ENCODE measurements around the gene TMEM273. TPM values are rescaled to one million over a fixed set of nuclear protein-coding genes. Genes with fewer than 3 reads are reported as not detected.

The TMEM273 gene
- total RNA-seq, 1 donor from 2014 or later, result not detected

DNA sequence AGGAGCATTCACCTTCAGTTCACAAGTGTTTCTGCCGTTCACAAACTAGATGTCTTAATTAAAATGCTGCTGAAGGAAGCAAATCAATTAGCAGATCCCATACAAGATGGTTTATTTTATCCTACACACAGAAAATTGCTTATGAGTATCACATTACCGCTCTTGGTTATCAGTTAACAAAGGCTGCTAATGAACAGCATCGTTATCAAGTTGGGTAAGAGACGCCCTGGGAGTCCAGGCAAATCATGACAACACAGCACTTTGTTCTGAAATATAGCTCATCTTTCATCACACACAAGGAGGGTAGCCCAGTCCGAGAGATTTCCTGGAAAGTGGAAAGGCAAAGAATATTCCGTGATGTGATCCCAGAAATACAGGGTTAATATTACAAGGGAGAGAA, 33.5 kb downstream of the TMEM273 start:
- Mint-ChIP-seq H3K4me3 (no peak overlapping the region), H3K36me3 (no peaks in the 10 kb centered on the region), H3K4me1 (ENCODE audit: unreplicated experiment) (peaks cover 4% of the 10 kb centered on the region), H3K9me3 (no peaks in the 10 kb centered on the region), H3K27ac (no peak overlapping the region), H3K27me3 (peaks cover 64% of the 10 kb centered on the region)
- TF ChIP-seq, protein P1, sequence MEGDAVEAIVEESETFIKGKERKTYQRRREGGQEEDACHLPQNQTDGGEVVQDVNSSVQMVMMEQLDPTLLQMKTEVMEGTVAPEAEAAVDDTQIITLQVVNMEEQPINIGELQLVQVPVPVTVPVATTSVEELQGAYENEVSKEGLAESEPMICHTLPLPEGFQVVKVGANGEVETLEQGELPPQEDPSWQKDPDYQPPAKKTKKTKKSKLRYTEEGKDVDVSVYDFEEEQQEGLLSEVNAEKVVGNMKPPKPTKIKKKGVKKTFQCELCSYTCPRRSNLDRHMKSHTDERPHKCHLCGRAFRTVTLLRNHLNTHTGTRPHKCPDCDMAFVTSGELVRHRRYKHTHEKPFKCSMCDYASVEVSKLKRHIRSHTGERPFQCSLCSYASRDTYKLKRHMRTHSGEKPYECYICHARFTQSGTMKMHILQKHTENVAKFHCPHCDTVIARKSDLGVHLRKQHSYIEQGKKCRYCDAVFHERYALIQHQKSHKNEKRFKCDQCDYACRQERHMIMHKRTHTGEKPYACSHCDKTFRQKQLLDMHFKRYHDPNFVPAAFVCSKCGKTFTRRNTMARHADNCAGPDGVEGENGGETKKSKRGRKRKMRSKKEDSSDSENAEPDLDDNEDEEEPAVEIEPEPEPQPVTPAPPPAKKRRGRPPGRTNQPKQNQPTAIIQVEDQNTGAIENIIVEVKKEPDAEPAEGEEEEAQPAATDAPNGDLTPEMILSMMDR (conservative IDR thresholded peaks at IDR 0.05), result no peak
- DNase-seq (ENCODE audit: extremely low spot score, unreplicated experiment), result no peak

DNA sequence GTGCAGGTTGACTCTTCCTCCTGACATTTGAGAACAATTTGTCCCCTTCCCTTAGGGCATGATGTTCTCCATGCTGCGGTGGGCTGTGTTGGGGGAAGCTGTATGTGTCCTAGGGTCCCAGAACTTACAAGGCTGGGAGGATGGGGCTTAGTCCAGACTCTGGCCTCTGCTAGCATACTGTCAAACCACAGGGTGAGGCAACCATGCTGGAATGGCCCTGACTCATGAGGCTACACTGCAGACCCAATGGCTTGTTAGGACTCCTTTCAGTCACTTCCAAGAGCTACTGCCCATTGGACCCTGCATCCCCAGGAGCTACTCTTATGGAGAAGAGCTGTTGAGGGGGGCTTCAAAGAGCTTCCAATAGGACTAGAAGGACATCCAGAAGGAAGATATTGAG, 34.2 kb downstream of the TMEM273 start:
- TF ChIP-seq, protein P1 (conservative IDR thresholded peaks at IDR 0.05), result no peak
- H3K9me3 Mint-ChIP-seq, result no peaks in the 10 kb centered on the region
- no peaks in the 10 kb centered on the region for H3K36me3 Mint-ChIP-seq
- no peak overlapping the region for H3K4me3 Mint-ChIP-seq
- H3K27me3 Mint-ChIP-seq, result peaks cover 64% of the 10 kb centered on the region
- no peak for DNase-seq (ENCODE audit: extremely low spot score, unreplicated experiment)
- H3K4me1 Mint-ChIP-seq (ENCODE audit: unreplicated experiment), result peaks cover 4% of the 10 kb centered on the region
- no peak overlapping the region for H3K27ac Mint-ChIP-seq

DNA sequence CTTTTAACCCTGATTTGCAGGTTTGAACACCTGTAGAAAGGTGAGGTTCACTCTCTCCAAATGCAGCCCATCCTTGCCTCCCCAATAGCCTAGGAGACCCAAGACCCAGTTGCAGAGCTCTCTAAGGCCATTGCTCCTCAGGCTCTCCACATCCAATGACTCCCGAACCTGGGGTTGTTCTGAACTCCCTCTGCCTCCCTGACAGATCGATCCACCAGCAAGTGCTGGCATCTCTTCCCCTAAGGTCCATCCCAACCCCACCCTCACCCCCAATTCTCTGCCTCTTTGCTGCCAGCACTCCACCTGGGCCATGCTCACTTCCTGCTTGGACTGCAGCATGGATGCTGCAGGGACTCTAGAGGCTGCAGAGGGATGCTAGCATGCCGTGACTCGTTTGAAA, 35.1 kb downstream of the TMEM273 start:
- H3K36me3 Mint-ChIP-seq, result no peaks in the 10 kb centered on the region
- DNase-seq (ENCODE audit: extremely low spot score, unreplicated experiment), result no peak
- peaks cover 5% of the 10 kb centered on the region for H3K9me3 Mint-ChIP-seq

DNA sequence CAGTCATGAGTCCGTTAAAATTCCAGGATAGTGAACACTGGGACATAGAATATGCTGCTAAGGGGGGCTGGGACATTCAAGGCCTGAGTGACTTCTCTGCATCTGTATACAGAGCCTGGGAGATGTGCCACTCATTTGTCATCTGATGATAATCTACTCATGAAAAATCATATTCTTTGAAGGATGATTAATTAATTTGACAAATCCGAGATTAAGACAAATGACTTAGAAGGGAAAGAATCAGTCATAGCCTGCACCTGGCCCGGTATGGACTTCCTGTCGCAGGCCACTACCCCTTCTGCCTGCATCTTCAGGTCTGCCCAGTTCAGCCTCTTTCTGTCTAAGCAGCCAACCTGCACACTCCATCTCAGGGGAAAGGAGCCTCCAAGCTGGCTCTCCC, 35.5 kb downstream of the TMEM273 start:
- Mint-ChIP-seq H3K36me3 (no peaks in the 10 kb centered on the region), H3K27ac (no peak overlapping the region), H3K4me3 (no peak overlapping the region), H3K9me3 (peaks cover 5% of the 10 kb centered on the region), H3K4me1 (ENCODE audit: unreplicated experiment) (peaks cover 4% of the 10 kb centered on the region), H3K27me3 (peaks cover 63% of the 10 kb centered on the region)
- DNase-seq (ENCODE audit: extremely low spot score, unreplicated experiment), result no peak
- TF ChIP-seq, protein P1 (conservative IDR thresholded peaks at IDR 0.05), result no peak

More for the DNA sequence above, 35.1 kb downstream of the TMEM273 start:
- Mint-ChIP-seq H3K27ac (no peak overlapping the region), H3K4me1 (ENCODE audit: unreplicated experiment) (peaks cover 4% of the 10 kb centered on the region), H3K27me3 (peaks cover 64% of the 10 kb centered on the region), H3K4me3 (no peak overlapping the region)
- TF ChIP-seq, protein P1 (conservative IDR thresholded peaks at IDR 0.05), result no peak

DNA sequence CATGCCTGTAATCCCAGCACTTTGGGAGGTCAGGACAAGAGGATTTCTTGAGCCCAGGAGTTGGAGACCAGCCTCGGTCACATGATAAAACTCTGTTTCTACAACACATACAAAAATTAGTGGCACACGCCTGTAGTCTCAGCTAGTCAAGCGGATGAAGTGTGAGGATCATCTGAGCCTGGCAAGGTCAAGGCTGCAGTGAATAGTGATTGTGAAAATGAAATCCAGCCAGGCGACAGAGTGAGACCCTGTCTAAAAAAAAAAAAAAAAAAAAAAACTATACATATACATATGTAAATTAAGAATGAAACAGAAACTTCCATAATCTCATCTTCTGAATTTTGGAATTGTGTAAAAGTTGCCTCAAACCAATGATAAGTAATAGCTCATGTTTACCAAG, 36.2 kb downstream of the TMEM273 start:
- TF ChIP-seq, protein P1 (conservative IDR thresholded peaks at IDR 0.05), result no peak
- Mint-ChIP-seq H3K4me3 (no peak overlapping the region), H3K9me3 (peaks cover 5% of the 10 kb centered on the region)

DNA sequence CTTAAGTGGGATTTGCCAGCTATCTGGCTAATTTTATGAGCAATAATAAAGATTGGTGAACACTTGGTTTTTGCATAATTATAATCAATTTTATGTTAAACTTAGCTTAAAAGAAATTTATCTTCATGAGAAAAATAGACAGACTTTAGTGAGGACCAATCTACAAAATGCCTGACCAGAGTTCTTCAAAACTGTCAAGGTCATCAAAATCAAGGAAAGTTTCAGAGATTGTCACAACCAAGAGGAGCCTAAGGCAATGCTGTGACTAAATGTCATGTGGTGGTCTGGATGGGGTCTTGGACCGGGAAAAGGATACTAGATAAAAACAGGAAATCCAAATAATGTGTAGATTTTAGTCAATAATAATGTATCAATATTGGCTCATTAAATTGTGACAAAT, 36.7 kb downstream of the TMEM273 start:
- Mint-ChIP-seq H3K4me3 (no peak overlapping the region), H3K36me3 (no peaks in the 10 kb centered on the region), H3K27me3 (peaks cover 51% of the 10 kb centered on the region), H3K4me1 (ENCODE audit: unreplicated experiment) (peaks cover 4% of the 10 kb centered on the region), H3K27ac (no peak overlapping the region), H3K9me3 (peaks cover 5% of the 10 kb centered on the region)
- no peak for DNase-seq (ENCODE audit: extremely low spot score, unreplicated experiment)
- TF ChIP-seq, protein P1 (conservative IDR thresholded peaks at IDR 0.05), result no peak

More for the DNA sequence above, 36.2 kb downstream of the TMEM273 start:
- no peak for DNase-seq (ENCODE audit: extremely low spot score, unreplicated experiment)
- H3K27ac Mint-ChIP-seq, result no peak overlapping the region
- peaks cover 56% of the 10 kb centered on the region for H3K27me3 Mint-ChIP-seq
- no peaks in the 10 kb centered on the region for H3K36me3 Mint-ChIP-seq
- peaks cover 4% of the 10 kb centered on the region for H3K4me1 Mint-ChIP-seq (ENCODE audit: unreplicated experiment)

Measured in type B pancreatic cell (in vitro differentiated cells).